ENCODE data around the gene RAB11FIP4.

RAB11FIP4 gene

GRCh38 chr17:31584438-31585279 is 193.2 kb downstream of the RAB11FIP4 start:
- Histone ChIP-seq H3K79me2 (ENCODE audit: insufficient read depth, low read length) (no peaks in the 10 kb centered on the region), H3K27me3 (ENCODE audit: insufficient read depth, low read length, poor library complexity, severe bottlenecking) (no peaks in the 10 kb centered on the region), H3K9me2 (replicated peaks; ENCODE audit: low read depth, low read length) (no peaks in the 10 kb centered on the region), H3K4me1 (ENCODE audit: insufficient read depth, low read length, poor library complexity, severe bottlenecking) (peaks cover 27% of the 10 kb centered on the region), H3F3A (ENCODE audit: low read depth) (no peaks in the 10 kb centered on the region), H3K36me3 (ENCODE audit: insufficient read depth, low read length) (no peaks in the 10 kb centered on the region), H4K20me1 (ENCODE audit: insufficient read depth, low read length, poor library complexity, severe bottlenecking) (no peaks in the 10 kb centered on the region), H2AFZ (ENCODE audit: low read length) (no peak overlapping the region), H3K4me3 (ENCODE audit: low read length, poor library complexity, severe bottlenecking) (no peak overlapping the region), H3K9ac (ENCODE audit: low read depth, low read length, poor library complexity, severe bottlenecking) (no peak overlapping the region), H3K4me2 (ENCODE audit: low read depth, low read length, poor library complexity, severe bottlenecking) (no peak overlapping the region), H3K9me3 (ENCODE audit: insufficient read depth, low read depth, low read length) (no peaks in the 10 kb centered on the region)
- TF ChIP-seq, protein P1, sequence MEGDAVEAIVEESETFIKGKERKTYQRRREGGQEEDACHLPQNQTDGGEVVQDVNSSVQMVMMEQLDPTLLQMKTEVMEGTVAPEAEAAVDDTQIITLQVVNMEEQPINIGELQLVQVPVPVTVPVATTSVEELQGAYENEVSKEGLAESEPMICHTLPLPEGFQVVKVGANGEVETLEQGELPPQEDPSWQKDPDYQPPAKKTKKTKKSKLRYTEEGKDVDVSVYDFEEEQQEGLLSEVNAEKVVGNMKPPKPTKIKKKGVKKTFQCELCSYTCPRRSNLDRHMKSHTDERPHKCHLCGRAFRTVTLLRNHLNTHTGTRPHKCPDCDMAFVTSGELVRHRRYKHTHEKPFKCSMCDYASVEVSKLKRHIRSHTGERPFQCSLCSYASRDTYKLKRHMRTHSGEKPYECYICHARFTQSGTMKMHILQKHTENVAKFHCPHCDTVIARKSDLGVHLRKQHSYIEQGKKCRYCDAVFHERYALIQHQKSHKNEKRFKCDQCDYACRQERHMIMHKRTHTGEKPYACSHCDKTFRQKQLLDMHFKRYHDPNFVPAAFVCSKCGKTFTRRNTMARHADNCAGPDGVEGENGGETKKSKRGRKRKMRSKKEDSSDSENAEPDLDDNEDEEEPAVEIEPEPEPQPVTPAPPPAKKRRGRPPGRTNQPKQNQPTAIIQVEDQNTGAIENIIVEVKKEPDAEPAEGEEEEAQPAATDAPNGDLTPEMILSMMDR (conservative IDR thresholded peaks at IDR 0.05; ENCODE audit: low read length): no peak
- TF ChIP-seq EZH2phosphoT487 (IDR thresholded peaks at IDR 0.05; ENCODE audit: borderline replicate concordance): no peak

DNA sequence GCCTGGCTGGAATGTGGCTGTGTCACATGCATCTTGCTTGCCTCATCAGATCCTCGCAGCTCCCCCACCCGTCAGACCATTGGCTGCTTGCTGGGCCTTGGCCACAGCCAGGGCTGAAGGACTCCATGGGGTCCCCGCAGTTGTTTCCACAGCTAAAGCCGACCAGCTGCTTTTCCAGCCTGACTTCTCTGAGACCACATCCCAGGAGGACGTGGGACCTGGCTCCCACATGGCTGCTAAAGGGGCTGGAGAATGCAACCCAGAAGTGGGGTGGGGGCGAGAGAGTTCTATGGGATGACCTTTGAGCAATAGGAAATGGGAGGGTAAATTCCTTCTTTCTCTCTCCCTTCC is 193.8 kb downstream of the RAB11FIP4 start:
- Histone ChIP-seq H3K4me1 (ENCODE audit: insufficient read depth, low read length, poor library complexity, severe bottlenecking) (peaks cover 24% of the 10 kb centered on the region), H3K4me3 (ENCODE audit: low read length, poor library complexity, severe bottlenecking) (no peak overlapping the region), H3K36me3 (ENCODE audit: insufficient read depth, low read length) (no peaks in the 10 kb centered on the region), H3K9me3 (ENCODE audit: insufficient read depth, low read depth, low read length) (no peaks in the 10 kb centered on the region), H3K9me2 (replicated peaks; ENCODE audit: low read depth, low read length) (no peaks in the 10 kb centered on the region), H3K27me3 (ENCODE audit: insufficient read depth, low read length, poor library complexity, severe bottlenecking) (no peaks in the 10 kb centered on the region), H3F3A (ENCODE audit: low read depth) (no peaks in the 10 kb centered on the region), H3K9ac (ENCODE audit: low read depth, low read length, poor library complexity, severe bottlenecking) (no peak overlapping the region), H4K20me1 (ENCODE audit: insufficient read depth, low read length, poor library complexity, severe bottlenecking) (no peaks in the 10 kb centered on the region), H2AFZ (ENCODE audit: low read length) (no peak overlapping the region), H3K4me2 (ENCODE audit: low read depth, low read length, poor library complexity, severe bottlenecking) (no peak overlapping the region), H3K79me2 (ENCODE audit: insufficient read depth, low read length) (no peaks in the 10 kb centered on the region)
- TF ChIP-seq, protein P1 (conservative IDR thresholded peaks at IDR 0.05; ENCODE audit: low read length): no peak
- TF ChIP-seq EZH2phosphoT487 (IDR thresholded peaks at IDR 0.05; ENCODE audit: borderline replicate concordance): no peak

DNA sequence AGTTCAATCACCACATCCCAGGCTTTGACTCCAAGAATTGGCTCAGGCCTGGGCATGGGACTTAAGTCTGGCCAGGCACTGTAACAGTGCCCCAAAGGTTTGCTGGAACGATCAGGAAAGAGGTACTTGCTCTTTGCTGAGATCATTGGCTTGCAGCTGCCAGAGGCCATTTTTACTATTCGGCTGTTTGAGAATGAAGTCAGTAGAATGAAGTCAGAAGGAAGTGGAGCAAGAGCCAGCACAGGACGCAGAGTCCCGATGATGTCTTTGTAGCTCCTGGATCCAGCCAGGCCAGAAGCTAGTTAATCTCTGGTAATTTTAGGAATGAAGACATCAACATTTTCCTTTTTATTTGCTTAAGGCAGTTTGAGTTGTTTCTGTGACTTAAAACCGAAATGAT is 195.5 kb downstream of the RAB11FIP4 start:
- TF ChIP-seq EZH2phosphoT487 (IDR thresholded peaks at IDR 0.05; ENCODE audit: borderline replicate concordance): no peak
- TF ChIP-seq, protein P1 (conservative IDR thresholded peaks at IDR 0.05; ENCODE audit: low read length): no peak
- H3K4me2 ChIP-seq (ENCODE audit: low read depth, low read length, poor library complexity, severe bottlenecking): no peak overlapping the region
- H3F3A ChIP-seq (ENCODE audit: low read depth): no peaks in the 10 kb centered on the region
- no peaks in the 10 kb centered on the region for H3K79me2 ChIP-seq (ENCODE audit: insufficient read depth, low read length)
- no peak overlapping the region for H2AFZ ChIP-seq (ENCODE audit: low read length)
- no peaks in the 10 kb centered on the region for H3K36me3 ChIP-seq (ENCODE audit: insufficient read depth, low read length)
- H3K4me1 ChIP-seq (ENCODE audit: insufficient read depth, low read length, poor library complexity, severe bottlenecking): peaks cover 7% of the 10 kb centered on the region
- no peaks in the 10 kb centered on the region for H3K9me3 ChIP-seq (ENCODE audit: insufficient read depth, low read depth, low read length)
- no peaks in the 10 kb centered on the region for H3K27me3 ChIP-seq (ENCODE audit: insufficient read depth, low read length, poor library complexity, severe bottlenecking)
- no peak overlapping the region for H3K9ac ChIP-seq (ENCODE audit: low read depth, low read length, poor library complexity, severe bottlenecking)
- H3K9me2 ChIP-seq (replicated peaks; ENCODE audit: low read depth, low read length): no peaks in the 10 kb centered on the region
- H4K20me1 ChIP-seq (ENCODE audit: insufficient read depth, low read length, poor library complexity, severe bottlenecking): no peaks in the 10 kb centered on the region
- H3K4me3 ChIP-seq (ENCODE audit: low read length, poor library complexity, severe bottlenecking): no peak overlapping the region
